ENCODE results near the gene EPC2. TPM values are rescaled to one million over a fixed set of nuclear protein-coding genes. Genes with fewer than 3 reads are reported as not detected.

EPC2 gene
- total and polyA plus RNA-seq, 7 donors = 9.2 to 31.4 (median 29.1) TPM

GRCh38 chr2:148627224-148627623 lies 17.3 kb upstream of the EPC2 start:
- DNase-seq = no peak
- Histone ChIP-seq H3K27ac (no peak overlapping the region), H3K27me3 (no peaks in the 10 kb centered on the region), H3K4me3 (no peak overlapping the region), H3K9me3 (no peaks in the 10 kb centered on the region), H3K4me1 (no peaks in the 10 kb centered on the region), H3K36me3 (no peaks in the 10 kb centered on the region)
- intact Hi-C loops (cut with DNase I) = no loop called here
- TF ChIP-seq EP300 (IDR thresholded peaks at IDR 0.05) = no peak
- no peak for TF ChIP-seq POLR2AphosphoS5 (IDR thresholded peaks at IDR 0.05)
- no peak for TF ChIP-seq POLR2A (IDR thresholded peaks at IDR 0.05)
- TF ChIP-seq, protein P1, sequence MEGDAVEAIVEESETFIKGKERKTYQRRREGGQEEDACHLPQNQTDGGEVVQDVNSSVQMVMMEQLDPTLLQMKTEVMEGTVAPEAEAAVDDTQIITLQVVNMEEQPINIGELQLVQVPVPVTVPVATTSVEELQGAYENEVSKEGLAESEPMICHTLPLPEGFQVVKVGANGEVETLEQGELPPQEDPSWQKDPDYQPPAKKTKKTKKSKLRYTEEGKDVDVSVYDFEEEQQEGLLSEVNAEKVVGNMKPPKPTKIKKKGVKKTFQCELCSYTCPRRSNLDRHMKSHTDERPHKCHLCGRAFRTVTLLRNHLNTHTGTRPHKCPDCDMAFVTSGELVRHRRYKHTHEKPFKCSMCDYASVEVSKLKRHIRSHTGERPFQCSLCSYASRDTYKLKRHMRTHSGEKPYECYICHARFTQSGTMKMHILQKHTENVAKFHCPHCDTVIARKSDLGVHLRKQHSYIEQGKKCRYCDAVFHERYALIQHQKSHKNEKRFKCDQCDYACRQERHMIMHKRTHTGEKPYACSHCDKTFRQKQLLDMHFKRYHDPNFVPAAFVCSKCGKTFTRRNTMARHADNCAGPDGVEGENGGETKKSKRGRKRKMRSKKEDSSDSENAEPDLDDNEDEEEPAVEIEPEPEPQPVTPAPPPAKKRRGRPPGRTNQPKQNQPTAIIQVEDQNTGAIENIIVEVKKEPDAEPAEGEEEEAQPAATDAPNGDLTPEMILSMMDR (IDR thresholded peaks at IDR 0.05) = no peak

GRCh38 chr2:148634749-148635148 lies 9.8 kb upstream of the EPC2 start:
- Histone ChIP-seq H3K4me1 (no peaks in the 10 kb centered on the region), H3K9me3 (no peaks in the 10 kb centered on the region), H3K4me3 (no peak overlapping the region), H3K36me3 (no peaks in the 10 kb centered on the region), H3K27ac (no peak overlapping the region), H3K27me3 (no peaks in the 10 kb centered on the region)
- WGBS, 2 donors = 84 to 89% methylated on average over 2 of the region's 2 CpGs
- no peak for DNase-seq
- no peak for TF ChIP-seq EP300 (IDR thresholded peaks at IDR 0.05)
- TF ChIP-seq POLR2A (IDR thresholded peaks at IDR 0.05) = no peak
- no peak for TF ChIP-seq POLR2AphosphoS5 (IDR thresholded peaks at IDR 0.05)
- TF ChIP-seq, protein P1 (IDR thresholded peaks at IDR 0.05) = no peak
- intact Hi-C loops (cut with DNase I) = no loop called here

DNA sequence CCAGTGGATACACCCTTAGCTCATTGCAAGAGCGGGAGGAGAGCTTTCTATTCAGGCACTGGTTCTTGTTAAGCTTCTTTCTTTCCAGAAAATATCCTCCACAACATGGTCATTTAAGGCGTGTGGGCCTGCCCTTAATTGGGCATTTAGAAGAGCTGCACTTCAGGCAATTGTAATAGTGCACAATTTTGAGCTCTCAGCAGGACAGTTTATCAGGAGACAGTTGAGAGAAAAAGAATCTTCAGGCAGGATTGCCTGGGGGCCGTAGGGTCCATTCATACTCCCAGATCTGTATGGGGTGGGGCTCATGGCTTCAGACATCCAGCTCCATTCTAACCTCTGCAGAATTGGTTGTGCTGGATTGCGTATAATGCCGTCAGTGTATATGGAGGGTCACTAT lies 6.0 kb upstream of the EPC2 start:
- no peaks in the 10 kb centered on the region for H3K27me3 ChIP-seq
- H3K4me3 ChIP-seq = no peak overlapping the region
- intact Hi-C loops (cut with DNase I) = no loop called here
- DNase-seq = no peak
- H3K9me3 ChIP-seq = no peaks in the 10 kb centered on the region
- H3K4me1 ChIP-seq = peaks cover 0 to 3% (median 2%) of the 10 kb centered on the region in 4 donors
- H3K36me3 ChIP-seq = no peaks in the 10 kb centered on the region
- H3K27ac ChIP-seq = no peak overlapping the region
- TF ChIP-seq POLR2AphosphoS5 (IDR thresholded peaks at IDR 0.05) (no peak), POLR2A (IDR thresholded peaks at IDR 0.05) (no peak), EP300 (IDR thresholded peaks at IDR 0.05) (no peak)
- TF ChIP-seq, protein P1 (IDR thresholded peaks at IDR 0.05) = no peak
- WGBS, 2 donors = 91 to 92% methylated on average over 5 of the region's 5 CpGs

- intact Hi-C loops (cut with DNase I) = loop anchor here (10.0 kb wide), 4 partner anchors 234 to 944 kb away; partner anchors contain the start of genes ACVR2A, KIF5C, MBD5 and MMADHC
- H3K27me3 ChIP-seq = no peaks in the 10 kb centered on the region
- no peaks in the 10 kb centered on the region for H3K36me3 ChIP-seq
- H3K4me3 ChIP-seq = no peak overlapping the region
- no peak overlapping the region for H3K27ac ChIP-seq
- TF ChIP-seq EP300 (IDR thresholded peaks at IDR 0.05) = no peak
- no peak for TF ChIP-seq POLR2AphosphoS5 (IDR thresholded peaks at IDR 0.05)
- TF ChIP-seq, protein P1 (IDR thresholded peaks at IDR 0.05) = no peak
- no peak for TF ChIP-seq POLR2A (IDR thresholded peaks at IDR 0.05)
- H3K9me3 ChIP-seq = no peaks in the 10 kb centered on the region
- 22 to 69% methylated on average over 5 of the region's 5 CpGs for WGBS, 2 donors
- no peak for DNase-seq
- H3K4me1 ChIP-seq = peaks cover 0 to 10% (median 7%) of the 10 kb centered on the region in 4 donors
Measured at GRCh38 chr2:148640767-148641166, 3.8 kb upstream of the EPC2 start.

Measured in sigmoid colon (tissue), 7 donors.